ENCODE results near the gene SHTN1.

DNA sequence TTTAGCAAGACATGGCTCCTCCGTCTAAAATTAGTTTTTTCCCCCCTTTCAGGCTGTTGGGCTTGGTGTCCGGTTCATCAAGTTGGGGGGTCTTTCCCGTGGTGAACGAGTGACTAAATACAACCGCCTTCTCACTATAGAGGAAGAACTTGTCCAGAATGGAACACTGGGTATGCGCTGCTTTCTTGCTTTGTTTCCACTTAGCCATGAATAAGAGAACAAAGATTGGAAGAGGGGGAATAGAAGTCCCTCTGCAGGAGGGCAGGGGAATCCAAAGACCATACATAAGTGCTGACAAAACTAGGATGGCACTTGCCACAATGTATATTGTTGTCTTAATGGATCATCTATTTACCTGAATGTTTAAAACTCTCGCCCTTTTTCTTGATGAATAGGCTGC lies 125.2 kb downstream of the SHTN1 start:
- TF ChIP-seq MAX (IDR thresholded peaks at IDR 0.05) = no peak
- no peak for TF ChIP-seq REST (IDR thresholded peaks at IDR 0.05; ENCODE audit: low read depth)
- no peak for TF ChIP-seq NFIC (IDR thresholded peaks at IDR 0.05)
- TF ChIP-seq CEBPB (IDR thresholded peaks at IDR 0.05) = no peak
- no peak for TF ChIP-seq RAD21 (IDR thresholded peaks at IDR 0.05; ENCODE audit: low read depth)
- TF ChIP-seq YY1 (IDR thresholded peaks at IDR 0.05; ENCODE audit: low read depth) = no peak
- TF ChIP-seq CREB1 (IDR thresholded peaks at IDR 0.05; ENCODE audit: low read depth) = no peak
- no peak for TF ChIP-seq EGR1 (IDR thresholded peaks at IDR 0.05)
- TF ChIP-seq FOXM1 (IDR thresholded peaks at IDR 0.05; ENCODE audit: borderline replicate concordance, low read depth) = no peak
